Hematopoietic multipotent progenitor cell treated with erythropoietin and hydrocortisone succinate and interleukin-3 and kit ligand, for 8 days (in vitro differentiated cells): Measurements from ENCODE around the gene NUAK1.
A peak's percentile ranks its signal among the peaks of the same experiment; 100 is the strongest.

Experiments used
- DNase-seq: peaks from one replicate; pipeline ENCODE4 v3.0.0-alpha.2; 2015

NUAK1 gene

GRCh38 chr12:106138633-106139421, at the start of gene NUAK1:
Gene NUAK1 (minus strand): TSS chr12:106138954. CDS start chr12:106138653, 301 bp downstream.
- no peak for DNase-seq

- DNase-seq = no peak
Measured at GRCh38 chr12:106188256-106188655, 49.5 kb upstream of the NUAK1 start.

- no peak for DNase-seq
Measured at GRCh38 chr12:106187842-106188241, 49.1 kb upstream of the NUAK1 start.

- no peak for DNase-seq
Measured at GRCh38 chr12:106187155-106187789, 48.5 kb upstream of the NUAK1 start.

GRCh38 chr12:106183735-106184134, 45.0 kb upstream of the NUAK1 start:
- DNase-seq = no peak

GRCh38 chr12:106181401-106182114, 42.8 kb upstream of the NUAK1 start:
- DNase-seq = no peak

GRCh38 chr12:106179086-106179485, 40.3 kb upstream of the NUAK1 start:
- DNase-seq = no peak

GRCh38 chr12:106178562-106178961, 39.8 kb upstream of the NUAK1 start:
- no peak for DNase-seq

GRCh38 chr12:106176560-106176959, 37.8 kb upstream of the NUAK1 start:
- no peak for DNase-seq

- DNase-seq = no peak
Measured at GRCh38 chr12:106174876-106175275, 36.1 kb upstream of the NUAK1 start.

- DNase-seq = no peak
Measured at GRCh38 chr12:106173442-106173841, 34.7 kb upstream of the NUAK1 start.

GRCh38 chr12:106171117-106171750, 32.5 kb upstream of the NUAK1 start:
- no peak for DNase-seq

- DNase-seq = no peak
Measured at GRCh38 chr12:106170285-106170684, 31.5 kb upstream of the NUAK1 start.

GRCh38 chr12:106163712-106164111, 25.0 kb upstream of the NUAK1 start:
- DNase-seq = no peak

- DNase-seq = no peak
Measured at GRCh38 chr12:106161491-106161890, 22.7 kb upstream of the NUAK1 start.

GRCh38 chr12:106160915-106161314, 22.2 kb upstream of the NUAK1 start:
- DNase-seq = no peak

- DNase-seq = no peak
Measured at GRCh38 chr12:106157802-106158201, 19.0 kb upstream of the NUAK1 start.

GRCh38 chr12:106154751-106155273, 16.1 kb upstream of the NUAK1 start:
- no peak for DNase-seq

GRCh38 chr12:106152334-106152733, 13.6 kb upstream of the NUAK1 start:
- no peak for DNase-seq

GRCh38 chr12:106150555-106150954, 11.8 kb upstream of the NUAK1 start:
- no peak for DNase-seq

- peak; percentile 18 for DNase-seq
Measured at GRCh38 chr12:106149096-106149784, 10.5 kb upstream of the NUAK1 start.

GRCh38 chr12:106147956-106148355, 9.2 kb upstream of the NUAK1 start:
- DNase-seq = no peak
